Spleen (tissue), 7 donors: ENCODE data around the gene SMAD5.

Source experiments
- POLR2A ChIP-seq, 3 donors: fragments of 450-650 bp; IDR thresholded peaks; one replicate each; pipeline ENCODE4 v1.5.1; 2017; ENCODE audit warnings: antibody characterized with exemption in 3 of 3, mild to moderate bottlenecking in 1 of 3
- TF ChIP-seq, protein P1 (sequence below), 11 experiments: fragments of 200-600 bp in 7 of 11; fragments of 450-650 bp in 4 of 11; sonication (generic) in 4 of 11; IDR thresholded peaks in 8 of 11; conservative IDR thresholded peaks in 3 of 11; 1 replicate in 7 of 11; 2 replicates in 4 of 11; pipeline versions ENCODE4 v1.4.0 to v1.8.0; 2016 to 2021; ENCODE audit warnings: antibody characterized with exemption in 11 of 11, inconsistent platforms in 4 of 11, mild to moderate bottlenecking in 1 of 11
- donor health status: DM: no; HTN: no; CAD: no; lungs with moderate emphysema.
- donor health status: DM: no; HTN: no; CAD: no.
- donor health status: DM: no; HTN: no; CAD: no.

DNA sequence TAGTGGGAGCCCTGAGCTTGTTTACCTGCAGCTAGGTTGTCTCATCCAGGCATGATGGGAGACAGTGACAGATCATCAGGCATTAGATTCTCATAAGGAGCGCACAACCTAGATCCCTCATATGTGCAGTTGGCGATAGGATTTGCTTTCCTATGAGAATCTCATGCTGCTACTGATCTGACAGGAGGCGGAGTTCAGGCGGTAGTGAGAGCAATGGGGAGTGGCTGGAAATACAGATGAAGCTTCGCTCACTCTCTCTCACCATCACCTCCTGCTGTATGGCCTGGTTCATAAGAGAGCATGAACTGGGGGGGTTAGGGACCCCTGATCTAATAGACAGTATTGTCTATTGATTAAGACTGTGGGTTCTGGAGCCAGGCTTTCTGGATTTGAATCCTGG lies 24.9 kb downstream of the SMAD5 start:
- TF ChIP-seq, protein P1, sequence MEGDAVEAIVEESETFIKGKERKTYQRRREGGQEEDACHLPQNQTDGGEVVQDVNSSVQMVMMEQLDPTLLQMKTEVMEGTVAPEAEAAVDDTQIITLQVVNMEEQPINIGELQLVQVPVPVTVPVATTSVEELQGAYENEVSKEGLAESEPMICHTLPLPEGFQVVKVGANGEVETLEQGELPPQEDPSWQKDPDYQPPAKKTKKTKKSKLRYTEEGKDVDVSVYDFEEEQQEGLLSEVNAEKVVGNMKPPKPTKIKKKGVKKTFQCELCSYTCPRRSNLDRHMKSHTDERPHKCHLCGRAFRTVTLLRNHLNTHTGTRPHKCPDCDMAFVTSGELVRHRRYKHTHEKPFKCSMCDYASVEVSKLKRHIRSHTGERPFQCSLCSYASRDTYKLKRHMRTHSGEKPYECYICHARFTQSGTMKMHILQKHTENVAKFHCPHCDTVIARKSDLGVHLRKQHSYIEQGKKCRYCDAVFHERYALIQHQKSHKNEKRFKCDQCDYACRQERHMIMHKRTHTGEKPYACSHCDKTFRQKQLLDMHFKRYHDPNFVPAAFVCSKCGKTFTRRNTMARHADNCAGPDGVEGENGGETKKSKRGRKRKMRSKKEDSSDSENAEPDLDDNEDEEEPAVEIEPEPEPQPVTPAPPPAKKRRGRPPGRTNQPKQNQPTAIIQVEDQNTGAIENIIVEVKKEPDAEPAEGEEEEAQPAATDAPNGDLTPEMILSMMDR (IDR thresholded peaks at IDR 0.05 in 8 of 11, conservative IDR thresholded peaks at IDR 0.05 in 3 of 11) = no peak
- TF ChIP-seq POLR2A (IDR thresholded peaks at IDR 0.05) = no peak
